CD4-positive, alpha-beta T cell treated with Interleukin-15 for 1 hour (primary cell): ENCODE measurements around the gene QKI.

Experiments
- DNase-seq: peaks from one replicate; pipeline ENCODE4 v3.0.0-alpha.2; 2020

Gene QKI

GRCh38 chr6:163543321-163543720, 128.8 kb downstream of the QKI start:
- DNase-seq, result no peak

DNA sequence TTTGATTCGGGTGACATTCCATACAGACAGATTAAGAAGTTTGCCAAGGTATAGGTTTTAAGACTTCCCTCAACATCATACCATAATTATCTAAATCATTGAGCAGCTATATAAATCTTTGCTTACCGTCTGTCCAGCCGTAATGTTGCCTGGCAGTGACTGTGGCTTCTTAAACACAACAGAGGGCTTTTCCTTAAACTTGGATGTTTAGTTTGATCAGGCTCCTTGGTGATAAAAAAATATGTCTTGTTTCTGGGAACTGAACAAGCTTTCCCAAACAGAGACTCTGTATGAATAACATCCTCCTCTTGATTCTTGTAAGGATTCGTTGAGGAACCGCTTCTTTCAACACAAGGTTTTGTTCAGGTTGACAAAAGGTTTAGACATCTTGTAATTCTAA, 130.9 kb downstream of the QKI start:
- DNase-seq, result no peak

DNA sequence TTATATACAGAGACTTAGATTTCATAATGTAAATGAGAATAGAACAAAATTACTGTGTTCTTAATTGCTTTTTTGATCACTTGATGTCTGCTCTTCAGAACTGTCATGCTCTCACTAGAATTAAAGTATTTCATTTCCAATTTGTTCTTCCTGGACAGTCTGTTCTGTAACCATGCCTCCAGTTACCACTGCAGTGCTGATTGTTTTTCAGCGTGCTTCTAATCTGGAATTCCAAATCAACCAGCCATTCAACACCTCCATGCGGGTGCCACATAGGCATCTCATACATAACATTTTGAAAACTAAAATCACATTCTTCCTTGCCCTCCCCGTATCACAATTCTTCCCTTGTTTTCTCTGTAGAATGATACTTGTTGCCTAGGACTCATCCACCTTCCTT, 132.8 kb downstream of the QKI start:
- no peak for DNase-seq

- no peak for DNase-seq
Observed at GRCh38 chr6:163548624-163549023, 134.1 kb downstream of the QKI start.

- DNase-seq, result no peak
Observed at GRCh38 chr6:163554032-163554431, 139.5 kb downstream of the QKI start.

DNA sequence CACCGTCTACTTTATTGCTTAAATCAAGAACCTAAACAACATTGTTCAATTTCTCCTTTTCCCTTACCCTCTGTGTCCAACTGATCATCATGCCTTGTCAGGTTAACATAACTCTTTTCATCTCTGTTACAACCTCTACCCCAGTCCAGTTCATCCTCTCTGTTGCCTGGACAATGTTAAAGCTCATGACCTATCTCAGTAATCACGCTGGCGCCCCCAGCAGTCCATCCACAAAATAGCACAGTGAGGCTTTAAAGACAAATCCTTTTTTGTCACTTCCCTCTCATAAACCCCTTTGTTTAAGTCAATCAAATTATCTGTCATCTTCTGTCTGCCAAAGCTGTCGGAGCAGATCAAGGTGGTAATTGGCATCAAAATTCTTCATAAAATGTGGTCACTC, 140.1 kb downstream of the QKI start:
- peak; percentile 49 for DNase-seq

DNA sequence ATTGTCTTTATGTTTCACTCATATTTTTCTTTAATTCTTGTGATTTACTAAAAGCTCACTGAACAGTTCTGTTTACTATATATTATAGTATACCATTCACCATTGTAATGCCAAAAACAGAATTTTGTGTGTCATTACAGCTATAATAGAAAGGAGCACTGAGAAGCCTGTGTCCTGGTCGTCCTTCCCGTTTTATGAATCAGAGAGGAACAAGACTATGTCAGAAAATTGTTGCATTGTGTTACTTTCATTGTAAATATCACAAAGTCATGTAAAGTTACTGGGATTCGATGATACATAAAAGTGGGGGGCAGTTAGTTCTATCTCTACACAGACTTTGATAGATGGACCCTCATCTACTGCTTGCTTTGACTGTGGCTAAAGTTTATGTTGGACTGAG, 145.1 kb downstream of the QKI start:
- DNase-seq, result no peak

- no peak for DNase-seq
Observed at GRCh38 chr6:163563318-163563717, 148.8 kb downstream of the QKI start.

DNA sequence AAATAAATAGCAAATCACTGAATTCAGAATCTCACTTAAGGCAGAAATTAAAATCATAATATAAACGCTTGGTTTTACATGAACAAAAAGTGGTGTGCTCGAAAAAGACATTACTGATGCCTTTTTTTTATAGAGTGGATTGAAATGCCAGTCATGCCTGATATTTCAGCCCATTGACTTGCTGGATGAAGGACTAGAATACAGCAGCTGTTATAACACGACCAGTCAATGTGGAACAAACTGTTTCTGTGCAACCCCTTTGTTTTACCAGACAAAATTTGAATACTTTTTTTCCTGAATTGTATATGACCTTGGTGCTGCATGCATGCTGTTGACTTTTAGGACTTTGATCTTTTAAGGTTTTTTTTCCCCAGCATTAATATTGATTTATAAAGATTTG, 150.0 kb downstream of the QKI start:
- DNase-seq, result no peak

DNA sequence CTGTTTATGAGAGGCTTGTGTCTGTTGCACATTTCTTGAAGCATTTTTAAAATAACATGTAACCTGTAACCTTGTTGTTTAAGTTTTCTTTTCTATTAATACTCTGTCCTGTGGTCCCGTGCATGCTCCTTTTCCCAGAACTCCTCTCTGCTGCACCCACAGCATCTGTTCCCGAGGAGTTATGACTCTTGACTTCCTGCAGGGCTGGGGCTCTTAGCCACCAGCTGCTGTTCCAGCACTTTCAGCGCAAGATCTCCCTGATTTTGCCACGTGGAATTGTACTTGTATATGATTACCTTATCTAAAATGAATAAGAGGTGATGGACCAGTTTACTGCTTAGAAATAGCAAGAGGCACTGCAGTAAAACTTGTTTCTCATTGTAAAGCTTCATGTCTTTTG, 150.6 kb downstream of the QKI start:
- DNase-seq, result no peak

GRCh38 chr6:163566056-163566455, 151.5 kb downstream of the QKI start:
- DNase-seq, result no peak

DNA sequence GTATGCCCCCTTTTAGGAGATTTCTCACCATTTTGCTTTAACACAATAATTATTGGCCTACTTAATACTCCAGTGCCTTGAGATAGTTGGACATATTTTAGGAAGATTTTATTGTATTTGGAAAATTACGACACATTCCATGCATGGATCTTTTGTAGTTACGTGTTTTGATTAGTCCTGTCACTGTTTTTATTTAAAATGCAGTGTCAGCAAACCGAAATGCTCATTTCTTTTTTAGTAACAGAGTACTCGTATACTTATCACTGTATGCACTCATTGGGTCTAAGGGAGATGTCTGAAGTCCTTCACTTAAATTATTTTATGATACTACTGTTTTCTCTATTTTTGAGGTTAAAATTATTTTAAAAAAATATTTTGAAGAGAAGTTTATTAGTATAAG, 153.8 kb downstream of the QKI start:
- DNase-seq, result no peak

DNA sequence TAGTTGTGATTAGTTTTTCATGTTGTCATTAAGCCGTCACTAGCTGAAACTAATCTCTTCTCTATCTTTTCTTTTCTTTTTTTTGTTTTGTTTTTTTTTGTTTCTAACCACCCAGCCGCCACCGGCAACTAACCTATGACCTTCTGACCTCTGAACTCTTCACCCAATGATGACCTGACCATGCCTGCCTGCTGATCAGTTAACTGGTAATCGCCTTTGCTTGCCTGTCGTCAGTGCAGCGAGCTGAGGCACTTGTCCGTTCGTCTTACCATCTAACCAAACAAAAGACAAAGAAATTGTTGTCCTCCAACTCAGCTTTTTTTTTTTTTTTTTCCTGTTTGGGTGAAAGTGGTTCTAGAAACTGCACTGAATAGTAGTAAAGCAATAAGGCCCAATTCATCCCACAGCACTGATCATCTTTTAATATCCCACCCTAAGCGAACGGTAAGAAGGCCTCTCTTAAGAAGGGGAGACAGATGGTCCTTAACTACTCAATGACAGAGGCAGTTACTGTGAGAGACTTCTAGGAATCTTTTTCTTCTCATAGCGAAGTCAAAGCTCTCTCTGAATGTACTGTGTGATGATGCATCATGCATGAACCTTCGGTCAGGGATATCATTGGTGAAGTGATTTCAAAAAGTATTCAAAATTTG, 156.2 kb downstream of the QKI start:
- no peak for DNase-seq

GRCh38 chr6:163571730-163572129, 157.2 kb downstream of the QKI start:
- no peak for DNase-seq

GRCh38 chr6:163572612-163573011, 158.1 kb downstream of the QKI start:
- DNase-seq, result no peak

GRCh38 chr6:163573503-163574179, 159.1 kb downstream of the QKI start:
- no peak for DNase-seq

- DNase-seq, result no peak
Observed at GRCh38 chr6:163576114-163576513, 161.6 kb downstream of the QKI start.

DNA sequence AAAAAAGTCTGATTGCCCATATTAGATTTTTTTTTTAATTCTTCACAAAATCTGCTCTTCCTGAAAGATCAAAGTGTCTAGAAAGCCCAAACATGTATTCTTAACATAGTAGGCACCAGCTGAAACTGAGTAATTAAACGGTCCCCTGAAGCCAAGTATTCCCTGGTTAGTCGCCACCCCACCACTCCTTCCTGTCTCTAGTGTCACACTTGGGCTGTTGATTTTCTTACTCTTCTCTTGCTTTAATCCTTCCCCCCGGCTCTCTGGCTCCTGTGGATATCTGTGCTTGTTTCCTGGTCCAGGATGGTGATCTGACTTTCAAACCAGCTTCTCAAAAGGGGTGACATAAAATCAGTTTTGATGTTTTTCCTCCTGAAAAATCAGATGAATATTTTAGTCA, 162.9 kb downstream of the QKI start:
- DNase-seq, result no peak

GRCh38 chr6:163579111-163579879, 164.8 kb downstream of the QKI start:
- no peak for DNase-seq

DNA sequence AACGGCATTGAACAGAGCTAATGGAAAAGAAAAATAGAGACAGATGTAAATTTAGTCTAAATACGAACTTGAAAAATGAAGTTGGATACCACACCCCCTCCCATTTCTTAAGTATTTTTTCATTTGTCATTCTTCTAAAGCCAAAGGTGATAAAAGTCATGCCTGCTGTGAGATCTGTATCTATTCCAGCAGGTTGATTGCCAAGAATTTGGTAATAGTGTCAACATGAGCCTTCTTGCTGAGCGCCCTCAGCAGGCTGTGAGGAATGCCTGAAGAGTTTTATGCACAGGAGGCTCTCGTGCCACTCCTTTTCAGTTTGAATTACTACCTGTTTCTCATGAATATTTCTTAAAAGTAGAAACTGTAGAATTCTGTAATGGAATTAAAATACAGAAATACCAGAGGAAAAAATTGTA, 165.4 kb downstream of the QKI start:
- no peak for DNase-seq

DNA sequence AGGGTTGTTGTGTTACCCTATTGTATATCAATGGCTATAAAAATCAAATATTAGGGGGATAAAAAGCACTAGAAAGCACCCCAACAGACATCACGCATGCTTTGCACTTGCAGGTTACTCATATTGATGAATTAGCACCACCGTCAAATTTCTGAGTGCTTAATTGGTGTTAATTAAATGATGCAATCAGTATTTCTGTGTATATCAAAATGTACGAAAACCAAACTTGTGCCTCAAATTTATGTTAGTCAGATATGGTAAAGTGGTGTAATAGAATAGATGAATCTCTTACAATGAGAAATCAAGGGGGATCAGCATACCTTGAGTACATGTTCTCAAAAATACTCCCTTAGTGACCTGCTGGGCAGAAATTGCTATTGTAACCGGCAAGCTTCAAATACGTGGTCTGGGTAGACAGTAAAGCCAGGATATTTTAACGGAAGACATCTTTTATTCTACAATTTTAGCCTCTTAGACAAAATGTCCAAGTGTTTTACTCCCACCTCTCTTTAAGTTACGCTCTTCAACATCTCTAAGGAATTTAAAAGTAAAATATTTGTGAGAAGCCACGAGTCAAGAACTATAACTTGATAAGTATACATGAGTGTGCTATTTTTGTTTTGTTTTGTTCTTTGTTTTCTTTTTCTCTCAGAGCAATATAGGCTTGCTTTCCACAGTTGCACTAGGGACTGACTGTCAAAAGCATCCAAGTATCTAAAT, 166.0 kb downstream of the QKI start:
- DNase-seq, result no peak

- no peak for DNase-seq
Observed at GRCh38 chr6:163583558-163583957, 169.0 kb downstream of the QKI start.

GRCh38 chr6:163585932-163586437, 171.5 kb downstream of the QKI start:
- peak; percentile 27 for DNase-seq
